HepG2 (cell line): ENCODE measurements around the gene NKX2-2.

Source experiments
- FIP1L1 ChIP-seq: fragments of 200-400 bp; formaldehyde crosslinking; IDR thresholded peaks from 2 replicates; pipeline ENCODE4 v1.6.1; 2018; ENCODE audit warnings: low read depth, mild to moderate bottlenecking, low read length, moderate library complexity, borderline replicate concordance; ENCODE audit not compliant: insufficient read depth
- ZNF274 ChIP-seq: sonication (generic); formaldehyde crosslinking; IDR thresholded peaks from 2 replicates; pipeline ENCODE4 v1.5.1; 2020; ENCODE audit warnings: mild to moderate bottlenecking, missing genetic modification reagents
- TF ChIP-seq, protein P1 (sequence below): sonication (generic); formaldehyde crosslinking; IDR thresholded peaks from 2 replicates; pipeline ENCODE4 v1.8.1; 2023; ENCODE audit warnings: mild to moderate bottlenecking, missing genetic modification reagents, borderline replicate concordance
- TF ChIP-seq, protein P2 (sequence below): sonication (generic); formaldehyde crosslinking; IDR thresholded peaks from 2 replicates; pipeline ENCODE4 v1.8.0; 2022; ENCODE audit warnings: mild to moderate bottlenecking, missing genetic modification reagents; ENCODE audit not compliant: insufficient replicate concordance

DNA sequence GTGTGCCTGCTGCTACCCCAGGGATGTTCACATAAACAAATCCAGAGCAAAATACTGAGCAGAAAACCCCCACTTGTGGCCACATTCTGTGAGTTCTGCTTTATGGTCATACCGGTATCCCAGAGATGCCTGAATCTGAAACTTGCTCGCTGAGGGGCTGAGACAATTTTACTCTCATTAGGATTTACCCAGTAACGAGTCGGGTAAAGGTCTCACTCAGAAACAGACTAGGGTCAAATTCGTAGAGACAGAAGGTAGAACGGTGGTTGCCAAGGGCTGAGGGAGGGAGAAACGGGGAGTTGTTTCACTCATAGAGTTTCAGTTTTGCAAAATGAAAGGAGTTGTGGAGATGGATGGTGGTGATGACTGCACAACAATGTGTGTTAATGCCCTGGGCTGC lies 45.4 kb upstream of the NKX2-2 start:
- TF ChIP-seq, protein P1, sequence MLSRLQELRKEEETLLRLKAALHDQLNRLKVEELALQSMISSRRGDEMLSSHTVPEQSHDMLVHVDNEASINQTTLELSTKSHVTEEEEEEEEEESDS = no peak
- TF ChIP-seq ZNF274 (CRISPR knock-in tag) (no peak), FIP1L1 (no peak)
- TF ChIP-seq, protein P2, sequence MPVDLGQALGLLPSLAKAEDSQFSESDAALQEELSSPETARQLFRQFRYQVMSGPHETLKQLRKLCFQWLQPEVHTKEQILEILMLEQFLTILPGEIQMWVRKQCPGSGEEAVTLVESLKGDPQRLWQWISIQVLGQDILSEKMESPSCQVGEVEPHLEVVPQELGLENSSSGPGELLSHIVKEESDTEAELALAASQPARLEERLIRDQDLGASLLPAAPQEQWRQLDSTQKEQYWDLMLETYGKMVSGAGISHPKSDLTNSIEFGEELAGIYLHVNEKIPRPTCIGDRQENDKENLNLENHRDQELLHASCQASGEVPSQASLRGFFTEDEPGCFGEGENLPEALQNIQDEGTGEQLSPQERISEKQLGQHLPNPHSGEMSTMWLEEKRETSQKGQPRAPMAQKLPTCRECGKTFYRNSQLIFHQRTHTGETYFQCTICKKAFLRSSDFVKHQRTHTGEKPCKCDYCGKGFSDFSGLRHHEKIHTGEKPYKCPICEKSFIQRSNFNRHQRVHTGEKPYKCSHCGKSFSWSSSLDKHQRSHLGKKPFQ (CRISPR knock-in tag) = no peak
